ENCODE results near the gene PRRX2. TPM values are rescaled to one million over a fixed set of nuclear protein-coding genes. Genes with fewer than 3 reads are reported as not detected.

PRRX2 gene
- total and polyA plus RNA-seq, 9 donors, result 0.20 to 4.0 (median 0.77) TPM

DNA sequence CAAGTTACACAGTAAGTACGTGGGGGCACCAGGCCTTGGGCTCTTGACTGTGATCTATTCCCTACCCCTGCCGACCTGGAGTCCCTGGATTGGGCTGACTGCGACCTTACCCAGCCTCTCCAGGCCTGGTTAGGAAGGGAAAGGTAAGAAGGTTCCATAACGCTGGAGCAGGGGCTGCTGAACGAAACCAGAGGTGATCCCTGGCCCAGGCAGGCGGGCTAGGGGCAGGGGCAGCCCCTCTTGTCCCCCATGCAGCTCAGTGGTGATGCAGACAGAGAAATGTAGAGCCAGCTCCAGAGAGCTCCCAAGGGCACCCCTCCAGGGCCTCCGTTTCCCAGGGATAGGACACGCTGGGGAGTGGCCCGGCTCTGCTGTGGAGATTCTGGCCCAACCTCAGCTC is 14.1 kb downstream of the PRRX2 start:
- no peak for DNase-seq
- no peak for TF ChIP-seq POLR2A (IDR thresholded peaks at IDR 0.05)
- TF ChIP-seq EP300 (IDR thresholded peaks at IDR 0.05), result no peak
- no peak for TF ChIP-seq CTCF (IDR thresholded peaks at IDR 0.05)
- Histone ChIP-seq H3K4me1 (ENCODE audit: insufficient read depth) (no peaks in the 10 kb centered on the region), H3K36me3 (no peaks in the 10 kb centered on the region), H3K9me3 (no peaks in the 10 kb centered on the region), H3K27ac (no peak overlapping the region), H3K27me3 (no peaks in the 10 kb centered on the region), H3K4me3 (no peak overlapping the region)
- 74 to 87% (median 86%) methylated on average over 8 to 9 of the region's 9 CpGs for WGBS, 3 donors
- intact Hi-C loops (cut with DNase I), result no loop called here

- Histone ChIP-seq H3K27ac (no peak overlapping the region), H3K9me3 (no peaks in the 10 kb centered on the region), H3K27me3 (no peaks in the 10 kb centered on the region), H3K4me1 (ENCODE audit: insufficient read depth) (no peaks in the 10 kb centered on the region), H3K36me3 (no peaks in the 10 kb centered on the region), H3K4me3 (no peak overlapping the region)
- DNase-seq, result no peak
- intact Hi-C loops (cut with DNase I), result no loop called here
- TF ChIP-seq EP300 (IDR thresholded peaks at IDR 0.05), result no peak
- TF ChIP-seq POLR2A (IDR thresholded peaks at IDR 0.05), result no peak
- no peak for TF ChIP-seq CTCF (IDR thresholded peaks at IDR 0.05)
- WGBS, 3 donors, result 63 to 78% (median 70%) methylated on average over 11 of the region's 11 CpGs
Observed at GRCh38 chr9:129681924-129682323, 16.5 kb downstream of the PRRX2 start.

DNA sequence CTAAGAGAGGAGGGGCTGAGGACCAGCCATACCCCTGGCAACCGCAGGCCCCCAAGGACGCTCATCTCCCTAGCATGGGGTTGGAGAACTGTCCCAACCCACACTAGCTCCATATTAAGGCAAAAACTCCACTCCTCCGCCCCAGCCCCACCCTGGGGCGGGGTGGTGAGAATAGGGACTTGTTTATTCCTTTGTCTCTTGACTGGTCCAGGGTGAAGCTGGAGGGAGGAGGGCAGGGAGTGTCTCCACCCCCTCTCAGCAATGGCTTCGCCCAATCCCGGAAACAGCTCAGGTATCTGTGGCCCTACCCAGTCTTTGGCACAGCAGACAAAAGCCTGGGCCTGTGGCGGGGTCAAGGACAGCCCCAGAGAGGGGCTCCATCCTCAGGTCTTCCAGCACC is 16.9 kb downstream of the PRRX2 start:
- intact Hi-C loops (cut with DNase I), result no loop called here
- 83 to 88% (median 88%) methylated on average over 7 of the region's 7 CpGs for WGBS, 3 donors
- Histone ChIP-seq H3K27me3 (no peaks in the 10 kb centered on the region), H3K4me3 (no peak overlapping the region), H3K36me3 (no peaks in the 10 kb centered on the region), H3K27ac (no peak overlapping the region), H3K9me3 (no peaks in the 10 kb centered on the region), H3K4me1 (ENCODE audit: insufficient read depth) (no peaks in the 10 kb centered on the region)
- TF ChIP-seq POLR2A (IDR thresholded peaks at IDR 0.05), result no peak
- no peak for TF ChIP-seq EP300 (IDR thresholded peaks at IDR 0.05)
- no peak for TF ChIP-seq CTCF (IDR thresholded peaks at IDR 0.05)
- no peak for DNase-seq

DNA sequence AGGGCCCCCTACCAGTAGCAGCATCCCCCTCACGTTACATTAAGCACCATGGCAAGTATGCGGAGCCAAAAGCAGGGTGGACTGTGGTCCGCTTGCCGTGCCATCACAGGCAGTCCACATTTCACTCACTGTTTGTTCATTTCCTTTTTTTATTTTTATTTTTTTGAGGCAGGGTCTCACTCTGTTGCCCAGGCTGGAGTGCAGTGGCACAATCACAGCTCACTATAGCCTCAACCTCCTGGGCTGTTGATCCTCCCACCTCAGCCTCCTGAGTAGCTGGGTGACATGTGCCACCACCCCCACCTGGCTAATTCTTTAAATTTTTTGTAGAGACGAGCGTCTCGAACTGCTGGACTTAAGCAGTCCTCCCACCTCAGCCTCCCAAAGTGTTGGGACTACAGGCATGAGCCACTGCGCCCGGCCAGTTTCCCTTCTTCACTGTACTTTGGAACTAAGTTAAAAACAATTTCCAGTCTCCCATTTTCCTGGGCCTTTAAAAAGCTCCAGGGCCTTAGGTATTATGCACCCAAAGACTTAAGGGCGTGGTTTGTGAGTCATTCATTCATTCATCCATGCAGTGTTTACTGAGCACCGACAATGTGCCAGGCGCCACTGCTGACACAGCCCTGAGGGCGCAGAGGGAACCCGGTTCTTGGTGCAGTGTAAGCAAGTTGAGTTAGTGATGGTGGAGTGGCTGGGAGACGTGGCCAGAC is 19.9 kb downstream of the PRRX2 start:
- H3K4me1 ChIP-seq (ENCODE audit: insufficient read depth), result no peaks in the 10 kb centered on the region
- no peaks in the 10 kb centered on the region for H3K36me3 ChIP-seq
- H3K9me3 ChIP-seq, result no peaks in the 10 kb centered on the region
- no peak overlapping the region for H3K4me3 ChIP-seq
- intact Hi-C loops (cut with DNase I), result no loop called here
- WGBS, 3 donors, result 77 to 84% (median 84%) methylated on average over 15 of the region's 15 CpGs
- DNase-seq, result no peak
- no peaks in the 10 kb centered on the region for H3K27me3 ChIP-seq
- no peak overlapping the region for H3K27ac ChIP-seq
- TF ChIP-seq POLR2A (IDR thresholded peaks at IDR 0.05), result no peak
- TF ChIP-seq CTCF (IDR thresholded peaks at IDR 0.05), result no peak
- TF ChIP-seq EP300 (IDR thresholded peaks at IDR 0.05), result no peak
